ENCODE measurements around the gene TGM2. TPM values are rescaled to one million over a fixed set of nuclear protein-coding genes. Genes with fewer than 3 reads are reported as not detected.
A peak's percentile ranks its signal among the peaks of the same experiment; 100 is the strongest.

TGM2 gene
- total RNA-seq, 1 donor from 2014 or later = 3.3 TPM

DNA sequence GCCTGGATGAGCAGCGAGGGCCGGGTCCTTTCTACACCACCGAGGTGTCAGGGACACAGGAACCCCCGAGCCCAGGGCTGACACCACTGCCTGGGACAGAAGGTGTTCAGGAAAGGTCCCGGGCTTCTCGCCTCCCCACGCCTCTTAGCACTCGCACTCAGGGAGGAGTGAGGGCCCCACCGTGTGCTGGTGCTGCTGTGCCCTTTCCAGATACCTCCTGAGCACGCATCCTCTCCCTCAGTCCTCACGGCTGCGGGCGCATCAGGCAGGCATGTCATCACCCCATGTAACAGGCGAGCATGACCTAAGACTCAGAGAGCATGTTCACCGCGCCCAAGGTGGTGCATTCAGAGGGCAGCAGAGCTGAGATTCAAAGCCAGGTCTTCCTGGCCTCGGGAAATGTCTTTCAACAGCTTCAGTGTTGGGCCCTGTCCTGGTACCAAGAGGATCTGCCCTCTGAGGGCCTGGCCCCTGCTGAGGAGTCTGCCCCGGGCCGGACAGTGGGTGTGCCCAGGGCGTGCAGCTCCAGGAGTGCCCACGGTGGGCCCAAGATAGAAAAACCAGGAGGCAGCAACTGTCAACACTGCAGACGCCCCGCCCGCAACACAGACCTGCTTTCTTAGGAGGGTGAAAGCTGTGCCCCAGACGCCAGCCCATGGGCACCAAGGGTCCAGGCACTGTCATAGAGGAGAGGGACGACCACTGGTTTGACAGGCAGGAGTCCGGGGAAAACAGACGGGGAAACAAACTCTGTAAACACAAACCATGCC is 29.2 kb downstream of the TGM2 start:
- DNase-seq (ENCODE audit: low spot score in 2 of 2) (no peak), FAIRE-seq (no peak)

DNA sequence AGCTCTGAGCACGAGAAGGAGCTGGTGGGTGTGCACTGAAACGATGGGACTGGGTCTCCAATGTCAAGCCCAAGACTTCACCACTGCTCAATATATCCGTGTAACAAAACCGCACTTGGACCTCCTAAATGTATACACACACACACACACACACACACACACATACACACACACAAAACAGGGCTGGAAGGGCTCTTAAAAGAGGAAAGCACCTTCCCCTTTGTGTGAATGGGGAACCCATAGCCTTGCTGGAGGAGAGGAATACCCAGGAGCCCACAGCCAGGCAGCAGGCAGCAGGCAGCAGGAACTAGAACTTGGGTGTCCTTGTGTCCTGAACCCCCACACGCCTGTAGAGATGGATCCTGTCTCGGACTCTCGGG is 29.8 kb downstream of the TGM2 start:
- FAIRE-seq = no peak

DNA sequence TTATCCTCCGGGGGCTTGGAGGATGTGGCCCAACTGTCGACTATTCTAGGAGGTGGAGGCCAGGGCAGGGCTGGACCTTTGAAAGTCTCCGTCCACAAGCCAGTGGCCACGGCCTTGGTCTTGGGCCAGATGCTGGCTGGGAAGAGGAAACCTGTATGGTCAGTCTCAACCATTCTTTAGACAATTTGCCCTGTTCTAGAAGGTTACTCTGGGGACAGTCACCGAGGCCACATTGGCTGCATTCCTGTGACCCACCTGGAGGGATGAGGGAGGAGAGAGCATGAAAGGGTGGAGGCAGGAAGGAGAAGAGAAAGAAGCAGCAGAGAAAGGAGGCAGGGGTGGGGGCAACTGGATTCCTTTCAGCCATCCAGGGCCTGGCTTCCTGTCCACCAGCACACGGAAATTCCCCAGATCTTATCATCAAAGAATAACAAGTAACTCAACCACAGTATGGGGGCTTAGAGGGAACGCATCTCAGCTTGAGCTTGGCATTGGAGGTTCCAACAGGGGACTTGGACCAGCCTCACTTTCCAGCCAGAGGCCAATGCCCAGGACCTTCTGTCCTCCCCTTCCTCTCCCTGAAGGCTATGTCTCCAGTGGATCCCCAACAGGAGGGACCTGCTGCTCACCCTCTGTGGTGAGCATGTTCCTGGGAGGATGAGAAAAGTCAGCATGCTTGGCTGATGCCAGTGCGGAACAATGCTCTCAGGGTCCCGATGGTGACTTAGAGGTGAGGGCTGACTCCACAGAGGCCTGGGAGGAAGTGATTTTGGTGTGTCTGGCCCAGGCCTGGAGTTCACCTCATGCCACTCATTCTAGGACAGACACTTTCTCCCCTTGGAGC is 30.4 kb downstream of the TGM2 start:
- FAIRE-seq (no peak), DNase-seq (ENCODE audit: low spot score in 2 of 2) (no peak)

More for the DNA sequence above, 29.8 kb downstream of the TGM2 start:
- DNase-seq (ENCODE audit: low spot score in 2 of 2) = no peak

DNA sequence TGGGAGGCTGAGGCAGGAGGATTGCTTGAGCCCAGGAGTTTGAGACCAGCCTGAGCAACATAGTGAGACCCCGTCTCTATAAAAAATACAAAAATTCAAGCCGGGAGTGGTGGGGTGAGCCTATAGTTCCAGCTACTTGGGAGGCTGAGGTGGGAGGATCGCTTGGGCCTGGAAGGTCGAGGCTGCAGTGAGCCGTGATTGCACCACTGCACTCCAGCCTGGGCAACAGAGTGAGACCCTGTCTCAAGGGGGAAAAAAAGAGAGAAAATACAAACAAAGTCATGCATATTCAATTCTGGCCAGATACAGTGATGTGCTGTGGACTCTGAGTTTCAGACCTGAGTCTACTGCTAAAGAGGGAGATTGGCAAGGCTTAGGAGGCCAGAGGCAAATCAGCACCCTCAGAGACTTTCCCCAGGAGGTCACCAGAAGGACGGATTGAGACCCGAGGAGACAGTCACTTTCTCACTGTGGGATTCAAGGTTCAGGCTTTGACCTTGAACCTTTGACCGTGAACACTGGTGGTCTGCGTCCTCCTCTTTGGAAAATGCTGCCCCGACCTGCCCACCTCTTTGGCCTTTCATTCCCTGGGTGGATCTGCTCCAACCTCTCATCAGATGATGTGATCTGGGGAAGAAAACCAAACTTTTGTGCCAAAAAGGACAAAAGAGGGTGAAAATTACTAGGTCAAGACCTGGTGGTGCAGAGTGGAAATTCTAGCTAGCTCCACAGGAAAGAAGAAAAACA is 31.2 kb downstream of the TGM2 start:
- FAIRE-seq (no peak), DNase-seq (ENCODE audit: low spot score in 2 of 2) (no peak)

DNA sequence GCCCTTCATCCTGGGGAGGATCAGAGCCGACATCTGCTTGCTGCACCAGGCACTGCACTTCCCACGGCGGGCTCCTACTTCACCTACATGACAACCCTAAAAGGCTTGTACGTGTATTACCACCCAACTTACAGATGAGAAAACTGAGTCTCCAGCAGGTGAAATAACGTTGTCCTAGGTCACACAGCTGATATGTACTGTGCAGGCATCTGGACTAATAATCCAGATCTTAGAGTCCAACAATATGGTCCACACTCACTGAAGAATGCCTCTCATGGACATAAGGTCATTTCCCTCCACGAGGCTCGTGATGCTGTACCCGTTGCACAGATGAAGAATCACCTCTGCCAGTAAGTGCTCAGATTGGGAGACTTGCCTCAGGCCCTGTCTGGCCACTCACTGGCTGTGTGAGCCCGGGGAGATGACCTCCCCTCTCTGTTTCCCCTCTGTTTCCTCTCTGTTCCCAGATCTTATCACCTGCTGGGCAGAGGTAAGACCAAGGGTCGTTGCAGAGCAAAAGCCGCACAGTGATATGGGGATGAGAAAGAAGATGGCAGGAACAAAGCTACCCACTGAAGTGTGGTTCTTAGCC is 32.1 kb downstream of the TGM2 start:
- DNase-seq (ENCODE audit: low spot score in 2 of 2) (no peak), FAIRE-seq (no peak)

DNA sequence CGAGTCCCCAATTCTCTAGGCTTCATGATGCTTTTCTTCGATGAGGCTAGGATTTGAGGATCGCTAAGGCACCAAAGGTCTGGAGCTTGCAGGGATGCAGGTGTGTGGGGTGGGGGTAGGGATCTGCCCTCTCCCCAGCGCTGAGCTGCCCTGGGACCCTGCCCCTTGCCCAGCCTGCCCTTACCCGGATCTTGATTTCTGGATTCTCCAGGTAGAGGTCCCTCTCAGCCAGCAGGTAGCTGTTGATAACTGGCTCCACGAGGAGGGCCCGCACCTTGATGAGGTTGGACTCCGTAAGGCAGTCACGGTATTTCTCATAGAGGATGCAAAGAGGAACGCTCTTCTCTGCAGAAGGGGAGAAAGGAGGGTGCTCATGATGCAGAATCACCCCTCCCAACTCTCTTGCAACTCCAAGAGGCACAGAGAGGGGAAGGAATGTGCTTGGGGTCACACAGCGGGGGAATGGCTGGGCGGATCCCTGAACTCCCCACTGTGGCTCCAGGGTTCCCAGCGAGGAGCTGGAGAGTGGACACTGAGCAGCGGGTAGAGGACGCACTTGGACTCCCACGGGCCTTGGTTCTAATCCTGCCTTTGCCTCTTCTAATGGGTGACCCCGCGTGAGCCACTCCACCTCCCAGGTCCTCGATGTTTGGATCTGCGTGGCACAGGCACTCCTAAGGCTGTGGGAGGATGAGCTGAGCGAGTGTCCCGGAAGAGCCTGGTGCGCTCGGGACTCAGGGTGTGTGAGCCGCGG is 32.7 kb downstream of the TGM2 start:
- FAIRE-seq = no peak
- DNase-seq (ENCODE audit: low spot score in 2 of 2) = no peak

DNA sequence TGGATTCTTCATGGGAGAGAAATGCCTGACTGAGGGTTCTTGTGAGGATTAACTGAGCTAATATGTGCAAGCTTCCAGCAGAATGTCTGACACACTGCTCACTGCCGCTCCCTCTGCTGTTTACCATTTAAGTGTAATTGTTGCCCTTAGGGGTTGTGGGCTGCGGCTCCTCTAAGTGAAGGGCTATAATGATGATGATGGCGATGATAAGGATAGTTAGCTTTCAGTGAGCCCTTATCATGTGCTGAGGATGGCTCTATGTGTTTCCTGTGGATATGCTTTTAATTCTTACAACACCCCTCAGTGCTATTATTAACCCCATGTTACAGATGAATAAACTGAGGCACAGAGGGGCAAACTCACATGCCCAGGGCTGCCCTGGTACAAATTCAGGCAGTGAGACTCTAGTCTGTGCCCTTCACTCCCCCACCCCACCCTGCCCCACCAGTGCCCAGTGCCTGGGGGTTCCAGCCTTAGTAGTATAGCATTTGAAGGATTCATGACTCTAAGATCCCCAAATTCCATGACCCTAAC is 33.4 kb downstream of the TGM2 start:
- FAIRE-seq = no peak
- DNase-seq (ENCODE audit: low spot score in 2 of 2) = no peak

DNA sequence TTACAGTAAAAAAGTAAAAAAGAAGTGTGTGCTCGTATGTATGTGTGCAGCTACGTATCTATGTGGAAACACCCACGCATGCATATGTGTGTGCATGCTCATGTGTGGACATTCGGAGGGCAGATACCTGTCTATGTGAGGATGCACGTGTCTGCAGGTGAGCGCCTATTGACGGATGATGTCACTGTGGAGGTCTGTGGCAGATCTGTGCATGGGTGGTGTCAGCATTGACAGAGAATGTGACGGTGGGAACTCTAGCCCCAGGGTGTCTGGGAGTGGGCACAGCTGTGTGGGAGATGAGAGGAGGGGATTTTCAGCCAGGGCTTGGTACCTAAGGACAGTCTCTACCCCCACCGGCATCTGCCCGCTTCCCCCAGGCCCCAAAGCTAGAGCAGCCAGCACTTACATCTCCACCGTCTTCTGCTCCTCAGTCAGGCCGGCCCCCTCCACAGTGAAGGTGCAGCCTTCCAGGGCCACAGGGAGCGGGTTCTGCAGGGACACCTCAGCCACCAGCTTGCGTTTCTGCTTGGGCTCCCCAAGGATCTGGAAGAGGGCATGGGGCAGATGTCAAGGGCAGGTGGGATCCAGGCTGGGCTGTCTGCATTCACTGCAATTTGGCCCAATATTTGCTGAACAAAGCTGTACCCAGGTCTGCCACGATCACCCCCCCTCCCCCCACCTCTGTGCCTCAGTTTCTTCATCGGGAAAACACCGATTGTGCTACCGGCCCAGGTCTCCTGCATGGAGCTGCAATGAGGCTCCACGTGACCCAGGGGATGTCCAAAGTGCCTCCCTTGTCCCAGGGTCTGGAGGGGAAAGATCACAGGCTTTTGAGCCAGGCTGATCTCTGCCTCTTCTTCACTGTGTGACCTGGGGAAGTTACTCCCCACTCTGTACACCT is 34.1 kb downstream of the TGM2 start:
- no peak for FAIRE-seq
- DNase-seq (ENCODE audit: low spot score in 2 of 2) = no peak

DNA sequence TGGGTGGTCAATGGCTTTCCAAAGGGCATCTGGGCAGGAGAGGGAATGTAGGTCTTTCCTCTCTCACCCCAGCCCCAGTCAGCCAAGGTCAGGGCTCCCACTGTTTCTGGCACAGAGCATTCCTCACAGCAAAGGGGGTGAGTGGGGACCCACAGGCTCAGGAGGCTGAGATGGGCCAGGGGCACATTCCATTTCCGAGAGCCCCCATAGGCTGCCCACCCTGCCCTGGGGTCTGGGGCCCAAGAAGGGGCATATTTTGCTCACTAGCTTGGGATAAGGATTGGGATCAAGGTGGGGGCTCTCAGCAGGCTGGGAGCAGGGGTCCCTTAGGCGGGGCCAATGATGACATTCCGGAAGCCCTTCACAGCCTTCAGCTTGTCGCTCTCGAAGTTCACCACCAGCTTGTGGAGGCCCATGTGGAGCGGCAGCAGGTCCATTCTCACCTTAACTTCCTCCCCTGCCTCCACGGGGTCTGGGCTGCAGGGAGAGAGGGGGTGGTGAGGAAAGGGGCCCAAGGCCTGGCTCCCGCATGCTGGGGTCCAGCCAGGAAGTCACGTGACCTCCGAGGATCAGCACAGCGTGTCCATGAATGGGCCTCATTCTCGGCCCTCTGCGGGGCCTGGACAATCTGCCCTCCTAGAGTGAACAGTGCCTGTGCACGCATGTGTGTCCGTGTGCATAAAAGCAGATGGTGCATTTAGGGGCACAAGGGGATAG is 35.0 kb downstream of the TGM2 start:
- no peak for DNase-seq (ENCODE audit: low spot score in 2 of 2)
- no peak for FAIRE-seq

DNA sequence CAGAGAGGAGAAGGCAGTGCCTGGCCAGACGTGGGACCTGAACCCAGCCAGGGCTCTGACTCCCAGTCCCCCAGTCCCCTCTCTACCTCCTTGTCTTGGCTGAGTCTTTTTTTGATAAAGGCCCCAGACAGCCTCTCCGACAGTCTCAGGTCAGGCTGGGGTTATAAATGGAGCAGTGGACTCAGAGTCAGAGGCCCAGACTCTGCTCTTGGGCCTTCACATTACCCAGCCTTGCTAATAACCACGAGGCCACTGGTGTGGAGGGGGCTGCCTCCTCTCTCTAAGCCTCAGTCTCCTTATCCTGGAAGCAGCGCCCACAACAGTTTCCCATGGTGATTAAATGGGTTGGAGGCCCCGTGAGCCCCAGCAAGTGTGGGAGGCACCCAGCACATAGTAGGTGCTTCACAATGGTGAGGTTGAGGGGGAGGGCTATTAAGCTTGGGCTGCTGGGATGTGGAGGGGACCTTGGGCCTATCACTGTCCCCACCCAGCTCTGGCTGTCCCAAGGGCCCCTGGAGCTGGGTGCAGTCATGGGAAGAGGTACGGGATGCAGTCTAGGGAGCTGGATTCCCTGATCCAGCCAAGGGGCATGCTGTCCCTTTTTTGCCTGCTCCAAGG is 35.7 kb downstream of the TGM2 start:
- FAIRE-seq = no peak
- DNase-seq (ENCODE audit: low spot score in 2 of 2) = no peak

DNA sequence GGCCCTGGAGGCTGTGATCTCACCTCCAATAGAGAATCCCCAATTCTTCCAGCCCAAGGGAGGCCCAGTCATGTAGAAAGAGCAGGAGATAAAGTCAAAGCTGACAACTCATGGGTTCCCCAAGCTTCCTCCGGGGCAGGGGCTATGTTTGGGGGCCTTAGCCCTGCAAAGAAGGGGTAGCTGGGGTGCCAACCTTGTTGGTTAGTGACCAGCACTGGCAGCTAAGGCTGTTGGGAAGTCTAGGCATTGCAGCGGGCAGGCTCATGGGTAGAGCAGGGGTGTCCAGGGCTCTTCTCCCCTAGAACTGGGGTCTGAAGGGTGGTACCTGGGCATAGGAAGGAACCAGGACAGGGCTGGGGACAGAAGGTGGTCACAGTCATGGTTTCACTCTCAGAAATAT is 36.4 kb downstream of the TGM2 start:
- no peak for FAIRE-seq
- DNase-seq (ENCODE audit: low spot score in 2 of 2) = no peak

DNA sequence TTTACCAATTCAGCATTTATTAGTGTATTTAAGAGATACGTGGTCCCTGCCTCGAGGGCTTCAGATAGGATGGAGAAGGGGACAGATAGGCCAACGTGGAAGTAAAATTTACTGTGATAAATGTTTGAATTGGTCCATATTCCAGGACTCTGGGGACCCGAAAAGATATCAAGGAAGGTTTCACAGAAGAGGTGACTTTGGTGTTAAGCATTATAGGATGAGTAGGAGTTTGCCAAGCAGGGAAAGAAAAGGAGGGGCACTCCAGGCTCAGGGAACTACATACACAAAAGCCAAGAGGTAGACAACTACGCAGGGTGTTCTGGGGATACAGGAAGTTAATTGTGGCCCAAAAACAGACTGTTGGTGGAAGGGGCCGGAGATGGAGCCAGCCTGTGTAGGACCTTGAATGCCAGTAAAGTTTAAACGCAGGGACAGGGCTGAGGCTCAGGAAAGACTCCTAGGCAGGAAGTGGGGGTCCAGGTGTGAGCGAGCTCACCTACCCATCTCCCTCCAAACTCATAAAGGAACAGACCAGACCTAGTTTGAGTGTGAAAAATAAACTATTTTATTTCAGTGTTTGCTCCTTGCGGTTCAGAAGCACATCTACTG is 37.0 kb downstream of the TGM2 start:
- DNase-seq (ENCODE audit: low spot score in 2 of 2) (no peak), FAIRE-seq (no peak)

DNA sequence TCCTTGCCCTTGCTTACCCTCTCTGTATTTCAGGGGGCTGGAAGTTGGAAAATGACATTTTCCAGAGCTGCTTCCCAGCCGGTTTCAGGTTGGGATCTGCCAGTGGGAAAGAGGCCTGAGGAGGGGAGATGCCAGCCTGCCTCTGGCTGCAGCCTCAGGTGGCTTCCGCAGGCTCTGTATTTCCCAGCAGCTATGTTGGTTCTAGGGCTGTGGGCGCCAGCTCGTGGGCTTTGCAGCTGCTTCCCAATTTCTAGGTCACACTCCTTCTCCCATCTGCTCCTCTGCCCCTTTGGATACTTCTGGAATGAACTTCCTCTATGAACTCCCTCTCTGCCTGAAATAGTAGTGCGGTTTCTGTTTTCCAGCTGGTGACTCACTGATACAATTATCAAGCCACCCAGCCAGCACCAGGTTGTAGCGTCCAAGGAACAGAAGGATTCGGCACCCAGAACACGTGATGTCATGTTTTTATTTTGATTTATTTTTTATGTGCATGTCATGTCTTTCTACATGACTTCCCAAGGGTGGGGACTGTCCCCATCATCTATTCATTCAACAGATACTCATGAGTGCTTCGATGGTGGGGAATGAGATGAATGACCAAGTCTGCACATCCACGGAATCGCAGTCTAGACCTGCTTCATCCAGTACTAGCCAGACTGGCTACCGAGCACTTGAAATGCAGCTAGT is 38.0 kb downstream of the TGM2 start:
- DNase-seq (ENCODE audit: low spot score in 2 of 2) = peak in 1 of 2 donors; percentile 58
- FAIRE-seq = no peak

DNA sequence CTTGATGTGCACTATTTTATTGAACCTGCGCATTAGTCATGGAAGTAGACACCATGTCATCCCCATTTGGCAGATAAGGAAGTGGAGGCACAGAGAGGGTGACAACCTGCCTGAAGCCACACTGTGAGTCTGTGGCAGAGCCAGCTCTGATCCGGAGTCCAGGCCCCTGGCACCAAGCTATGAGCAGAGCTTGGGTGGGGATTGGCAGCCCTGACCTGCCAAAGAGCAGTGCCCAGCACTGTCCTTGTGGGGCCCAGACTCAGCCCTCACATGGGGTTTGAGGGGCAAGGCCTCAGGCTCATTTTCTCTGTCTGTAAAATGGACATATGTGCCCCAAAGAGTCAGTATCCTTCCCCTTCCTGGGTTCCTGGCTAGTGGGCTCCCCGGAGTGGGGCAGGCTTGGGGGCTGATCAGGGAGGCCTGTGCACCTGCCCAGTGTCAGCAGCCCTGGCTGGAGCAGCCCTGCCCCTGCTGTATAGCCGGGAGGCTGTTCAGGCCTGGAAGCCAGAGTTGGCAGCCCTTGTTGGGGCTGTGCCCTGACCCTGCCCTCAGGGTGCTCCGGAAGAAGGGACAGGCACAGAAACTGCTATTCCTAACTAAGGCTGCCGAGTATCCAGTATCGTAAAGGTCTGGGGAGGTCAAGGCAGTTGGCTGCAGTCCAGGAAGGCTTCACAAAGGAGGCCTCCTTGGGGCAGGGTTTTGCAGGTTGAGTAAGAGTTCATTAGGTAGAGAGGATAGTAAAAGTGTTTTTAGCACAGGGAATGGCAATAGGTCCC is 38.7 kb downstream of the TGM2 start:
- DNase-seq (ENCODE audit: low spot score in 2 of 2) (no peak), FAIRE-seq (no peak)

DNA sequence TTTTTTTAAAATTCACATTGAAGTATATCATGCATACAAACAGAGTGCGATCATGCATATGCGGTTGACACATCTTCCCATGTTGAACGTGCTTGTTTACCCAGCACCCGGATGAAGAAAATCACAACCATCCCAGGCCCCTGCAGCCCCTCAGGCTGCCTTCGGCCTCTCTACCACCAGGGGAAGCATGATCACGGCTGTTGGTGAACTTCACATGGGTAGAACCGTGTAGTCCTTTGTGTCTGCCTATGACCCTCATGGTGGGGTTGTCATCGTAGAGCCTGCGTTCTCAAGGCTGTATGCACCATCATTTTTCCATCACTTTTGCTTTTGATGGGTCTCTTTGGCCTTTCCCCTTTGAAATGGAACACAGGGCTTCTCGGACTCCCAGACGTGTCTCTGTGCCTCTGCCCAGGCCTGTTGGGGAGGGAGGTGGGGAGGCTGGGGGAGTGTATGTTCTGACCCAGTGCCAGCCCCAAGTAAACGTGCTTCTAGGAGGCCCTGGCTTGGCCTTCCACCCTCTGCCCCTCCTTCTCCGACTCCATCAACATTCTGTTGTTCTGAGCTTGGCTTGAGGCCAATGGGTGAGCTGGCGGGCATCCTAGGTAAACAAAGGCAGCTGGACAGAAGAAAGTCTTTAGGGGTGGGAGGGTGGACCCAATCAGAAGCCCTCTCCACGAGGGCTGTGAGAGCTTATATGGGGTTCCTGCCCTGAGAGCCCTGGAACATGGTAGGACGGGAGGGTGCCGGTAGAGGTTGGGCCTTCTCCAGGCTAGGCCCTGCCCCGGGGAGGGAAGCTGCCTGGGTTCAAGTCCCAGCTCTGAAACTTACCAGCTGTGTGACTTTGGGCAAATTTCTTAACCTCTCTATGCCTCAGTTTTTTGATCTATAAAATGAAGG is 39.7 kb downstream of the TGM2 start:
- FAIRE-seq (no peak), DNase-seq (ENCODE audit: low spot score in 2 of 2) (no peak)
